HG02943 (cell line): ENCODE results near the gene OPRL1.

ENCODE experiments used
- ATAC-seq: cut with Tn5 transposase; IDR thresholded peaks from one replicate; pipeline ENCODE4 v1.9.1; 2021; ENCODE audit warnings: mild to moderate bottlenecking, low read depth, moderate library complexity; ENCODE audit not compliant: unreplicated experiment

Gene OPRL1

DNA sequence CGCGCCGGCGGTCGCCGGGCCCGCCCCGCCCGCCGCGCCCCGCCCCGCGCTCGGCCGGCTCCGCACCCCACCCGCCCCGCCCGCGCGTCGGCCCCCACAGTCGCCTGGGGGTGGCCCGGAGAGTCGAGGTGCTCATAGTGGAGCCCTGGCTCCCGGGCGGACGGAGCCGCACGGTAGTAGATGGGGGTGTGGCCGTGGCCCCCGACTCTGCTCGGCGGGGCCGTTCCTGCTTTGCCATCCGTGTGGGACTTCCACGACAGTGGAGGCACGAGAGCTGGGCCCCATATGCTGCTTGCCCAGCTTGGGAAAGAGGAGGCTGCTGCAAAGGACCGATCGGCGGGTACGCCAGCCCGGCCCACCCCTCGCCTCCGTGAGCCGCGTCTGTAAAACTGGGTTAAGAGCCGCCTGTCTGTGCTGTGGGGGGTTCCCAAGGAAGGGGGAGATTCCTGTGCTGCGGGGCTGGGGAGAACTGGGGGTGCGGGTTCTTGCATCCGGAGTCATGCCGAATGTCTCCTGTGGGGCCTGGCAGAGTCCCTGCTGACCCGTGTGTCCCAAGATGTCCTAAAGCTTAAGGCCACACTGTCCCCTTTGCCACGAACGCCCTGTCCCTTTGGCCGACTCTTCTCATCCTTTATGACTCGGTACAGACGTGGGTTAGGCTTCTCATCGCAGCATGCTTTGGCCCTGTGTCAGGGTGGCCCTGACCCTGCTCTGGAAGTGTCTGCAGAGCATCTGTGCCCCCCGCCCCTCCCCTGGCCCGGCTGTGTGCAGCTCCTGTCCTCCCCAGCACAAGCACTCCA, at the start of gene OPRL1:
OPRL1 (plus strand) TSS at position 70 of the 800 bp plus-strand sequence. CDS start 12,639 bp downstream, outside the sequence.
- ATAC-seq = no peak

DNA sequence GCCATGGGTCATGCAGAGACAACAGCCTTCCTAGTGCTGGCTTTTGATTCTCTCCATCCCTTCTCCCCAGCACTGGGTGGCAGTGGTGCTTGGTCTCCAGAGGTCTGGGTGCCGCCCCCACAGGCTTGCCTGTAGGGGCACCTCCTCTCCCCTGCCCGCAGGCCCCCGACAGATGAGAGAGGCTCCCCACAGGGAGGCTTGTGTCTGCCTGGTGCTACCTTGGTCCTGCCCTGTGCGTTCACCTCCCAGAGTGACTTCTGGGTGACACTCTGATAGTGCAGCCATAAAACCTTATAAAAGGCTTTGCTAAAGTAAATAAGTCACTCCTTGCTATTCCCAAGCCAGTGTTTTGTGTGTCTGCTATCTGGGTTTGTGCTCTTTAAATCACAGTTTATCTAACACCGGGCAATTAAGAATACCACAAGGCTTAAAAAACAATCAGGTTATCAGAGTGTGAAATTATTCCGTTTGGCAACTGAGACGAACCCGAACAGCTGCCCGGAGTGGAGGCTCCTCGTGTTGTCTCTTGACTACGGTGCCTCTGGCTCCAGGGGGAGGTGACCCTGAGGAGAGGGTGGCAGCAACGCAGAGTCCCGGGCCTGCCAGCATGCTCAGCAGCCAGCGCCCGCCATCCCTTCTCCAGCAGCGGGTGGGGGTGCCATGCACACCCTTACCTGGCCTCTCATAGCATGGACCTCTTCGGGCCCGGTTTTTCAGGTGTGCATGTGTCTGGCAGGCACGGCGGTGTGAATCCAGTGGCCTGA, 49.3 kb upstream of the OPRL1 start:
- ATAC-seq = no peak

DNA sequence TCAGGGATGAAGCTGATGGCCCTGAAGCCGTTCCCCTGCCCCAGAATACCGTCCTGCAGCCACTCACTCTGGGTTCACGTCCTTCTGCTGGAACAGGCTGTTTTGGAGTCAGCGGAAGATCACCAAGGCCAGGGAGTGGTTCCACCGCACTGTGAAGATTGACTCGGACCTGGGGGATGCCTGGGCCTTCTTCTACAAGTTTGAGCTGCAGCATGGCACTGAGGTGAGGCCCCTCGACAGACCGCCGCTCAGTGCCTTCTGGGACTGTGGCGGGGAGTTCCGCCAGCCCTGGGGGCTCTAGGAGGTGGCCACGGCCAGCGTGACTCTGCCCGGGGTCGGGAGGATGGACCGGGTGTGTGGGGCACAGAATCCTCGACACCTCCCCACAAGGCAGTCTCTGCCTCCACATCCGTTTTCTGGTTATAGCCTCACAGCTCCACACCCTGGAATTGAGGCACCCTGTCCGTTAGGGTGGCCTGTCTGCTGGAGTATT, 48.0 kb upstream of the OPRL1 start:
- no peak for ATAC-seq

DNA sequence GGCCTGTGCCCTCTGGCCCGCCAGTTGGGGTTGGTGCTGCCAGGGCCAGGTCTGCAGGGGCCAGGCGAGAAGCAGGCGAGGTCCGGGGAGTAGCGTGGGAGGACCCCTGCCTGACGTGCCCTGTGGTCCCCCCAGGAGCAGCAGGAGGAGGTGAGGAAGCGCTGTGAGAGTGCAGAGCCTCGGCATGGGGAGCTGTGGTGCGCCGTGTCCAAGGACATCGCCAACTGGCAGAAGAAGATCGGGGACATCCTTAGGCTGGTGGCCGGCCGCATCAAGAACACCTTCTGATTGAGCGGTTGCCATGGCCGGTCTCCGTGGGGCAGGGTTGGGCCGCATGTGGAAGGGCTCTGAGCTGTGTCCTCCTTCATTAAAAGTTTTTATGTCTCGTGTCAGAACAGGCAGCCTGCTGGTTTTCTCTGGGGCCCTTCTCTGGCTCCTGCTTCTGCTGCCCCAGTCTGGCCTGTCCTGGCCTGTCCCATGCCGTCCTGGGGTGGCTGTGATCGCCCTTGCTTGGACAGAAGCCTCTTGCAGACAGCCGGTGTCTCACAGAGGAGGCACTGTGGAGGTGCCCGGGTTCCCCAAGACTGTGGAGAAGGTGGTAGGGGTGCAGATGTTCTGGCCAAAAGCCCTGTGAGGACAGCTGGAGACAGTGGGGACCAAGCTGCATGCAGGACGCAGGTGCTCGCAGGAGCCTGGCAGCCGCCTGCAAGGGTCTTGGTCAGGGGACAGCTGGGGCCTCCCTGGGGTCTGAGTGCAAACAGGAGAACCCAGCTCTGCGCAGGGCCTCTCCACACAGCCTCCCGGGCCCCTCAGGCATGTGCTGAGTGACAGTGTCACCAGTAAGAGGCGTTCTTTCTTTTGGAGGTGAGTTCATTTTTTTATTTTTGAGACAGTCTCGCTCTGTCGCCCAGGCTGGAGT, 46.9 kb upstream of the OPRL1 start:
- ATAC-seq = no peak

DNA sequence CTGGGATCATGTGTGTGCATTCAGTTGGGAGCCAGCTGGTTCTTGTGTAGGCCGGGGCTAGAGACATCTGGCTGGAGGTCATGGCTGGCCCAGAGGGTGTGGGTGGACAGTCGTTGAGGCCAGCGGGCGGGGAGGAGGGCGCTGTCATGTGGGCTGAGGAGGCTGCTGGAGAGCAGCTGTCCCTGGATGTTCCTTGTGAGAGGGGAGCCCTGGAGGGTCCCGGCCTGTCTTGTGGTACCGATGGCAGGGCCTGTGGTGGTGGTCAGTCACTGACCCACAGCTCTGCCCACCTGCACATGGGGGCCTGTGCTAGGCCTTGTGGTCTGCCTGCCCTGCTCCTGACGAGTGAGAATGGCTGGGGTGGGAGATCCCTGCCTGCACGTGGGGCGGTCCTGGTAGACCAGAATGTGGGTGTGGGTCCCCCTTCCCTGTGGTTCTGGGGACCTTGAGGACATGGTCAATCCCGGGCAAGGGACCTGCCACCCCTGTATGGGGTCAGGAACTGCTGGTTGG, 45.8 kb upstream of the OPRL1 start:
- no peak for ATAC-seq

DNA sequence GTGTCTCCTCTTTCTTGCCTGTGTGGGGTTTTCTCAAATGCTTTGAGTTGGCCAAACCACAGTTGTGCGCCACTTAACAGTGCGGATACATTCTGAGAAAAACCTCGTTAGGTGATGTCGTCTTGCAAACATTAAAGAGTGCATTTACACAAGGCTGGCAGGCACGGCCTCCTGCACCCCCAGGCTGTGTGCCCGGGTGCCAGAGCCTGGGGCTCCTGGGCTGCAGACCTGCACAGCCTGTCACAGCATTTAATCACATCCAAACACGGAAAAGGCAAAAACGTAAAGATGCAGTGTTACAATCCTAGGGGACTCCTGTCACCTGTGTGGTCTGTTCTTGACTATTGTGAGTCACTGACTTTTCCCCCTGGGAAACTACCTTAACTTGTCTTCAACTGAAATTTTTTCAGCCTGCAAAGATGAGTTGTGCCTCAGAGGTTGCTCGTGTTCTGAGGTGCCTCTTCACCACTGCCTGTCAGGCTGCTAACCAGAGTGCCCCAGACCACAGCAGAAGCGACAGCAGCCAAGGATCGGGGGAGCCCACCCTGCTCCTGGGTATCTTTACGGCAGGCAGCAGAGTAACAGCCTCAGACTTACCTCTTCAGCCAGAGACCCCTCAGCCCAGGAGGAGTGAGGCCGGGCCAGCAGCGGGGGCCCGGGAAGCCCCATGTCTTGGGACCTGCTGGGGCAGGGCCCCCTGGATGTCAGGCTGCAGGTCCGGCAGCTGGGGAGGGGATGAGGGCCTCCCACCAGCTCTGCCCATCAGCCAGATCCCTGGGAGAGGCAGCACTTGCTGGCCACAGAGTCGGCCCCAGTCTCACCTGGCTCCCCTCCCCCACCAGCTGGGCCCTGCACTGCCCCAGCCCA, 44.6 kb upstream of the OPRL1 start:
- no peak for ATAC-seq

DNA sequence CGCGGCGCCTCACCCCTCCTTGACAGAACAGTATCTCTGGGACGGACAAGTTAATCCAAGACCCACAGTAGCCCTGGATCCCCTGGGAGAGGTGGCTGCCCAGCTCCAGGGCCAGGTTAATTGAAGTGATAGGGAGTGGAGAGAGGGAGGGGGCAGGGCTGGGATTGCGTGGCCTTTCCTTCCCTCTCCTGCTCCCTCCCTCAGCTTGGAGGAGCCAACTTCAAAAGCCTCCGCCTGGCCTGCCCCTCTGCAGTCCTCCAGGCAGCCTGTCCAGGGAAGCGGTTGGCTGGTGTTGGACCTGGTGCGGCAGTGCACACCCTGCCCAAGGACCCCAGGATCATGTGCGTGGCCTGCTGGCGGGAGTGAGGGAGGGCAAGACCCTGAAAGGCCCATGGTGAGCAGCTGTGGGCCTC, 43.9 kb upstream of the OPRL1 start, which contains the start of gene C20orf204:
C20orf204 (plus strand) TSS at position 250 of the 413 bp plus-strand sequence; CDS start at position 392, 142 bp downstream.
- no peak for ATAC-seq

DNA sequence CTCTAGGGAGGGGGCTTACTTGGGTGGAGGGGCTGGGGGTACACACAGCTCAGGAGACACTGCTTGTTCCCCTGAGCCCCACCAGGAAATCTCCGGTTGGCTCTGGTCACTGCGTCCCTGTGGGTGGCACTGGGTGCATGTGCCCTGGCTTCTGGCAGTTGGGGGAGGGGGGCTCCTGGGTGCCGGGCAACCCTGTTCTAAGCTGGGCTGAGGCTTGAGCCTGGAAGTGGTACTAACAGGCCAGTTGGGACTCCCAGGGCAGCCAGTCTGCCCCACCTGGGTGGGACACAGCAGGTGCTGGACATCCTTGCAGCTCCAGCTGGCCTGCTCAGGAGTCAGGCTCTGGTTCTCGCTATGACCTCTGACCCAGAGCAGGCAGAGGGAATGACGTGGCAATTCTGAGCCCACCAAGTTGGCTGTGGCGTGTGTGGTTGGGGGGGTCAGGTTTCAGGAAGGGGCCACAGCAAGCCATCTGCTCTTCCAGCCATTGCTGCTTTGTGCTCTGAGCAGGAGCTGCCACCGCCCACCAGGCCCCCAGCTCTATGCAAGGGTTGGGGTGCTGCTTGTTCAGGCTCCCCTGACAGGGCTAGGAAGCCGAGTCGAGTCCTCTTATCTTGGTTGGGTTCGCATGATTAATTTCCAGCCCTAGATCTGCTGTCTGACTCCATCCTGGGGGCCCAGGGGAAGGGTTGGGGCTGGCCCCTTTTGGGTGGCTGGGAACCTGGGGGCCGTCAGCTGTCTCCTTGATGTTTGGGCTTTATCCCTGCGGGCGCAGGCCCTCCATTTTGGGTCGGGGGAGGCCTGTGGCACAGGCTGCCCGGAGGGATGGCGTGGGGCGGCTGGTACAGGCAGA, 43.3 kb upstream of the OPRL1 start:
- ATAC-seq = no peak

DNA sequence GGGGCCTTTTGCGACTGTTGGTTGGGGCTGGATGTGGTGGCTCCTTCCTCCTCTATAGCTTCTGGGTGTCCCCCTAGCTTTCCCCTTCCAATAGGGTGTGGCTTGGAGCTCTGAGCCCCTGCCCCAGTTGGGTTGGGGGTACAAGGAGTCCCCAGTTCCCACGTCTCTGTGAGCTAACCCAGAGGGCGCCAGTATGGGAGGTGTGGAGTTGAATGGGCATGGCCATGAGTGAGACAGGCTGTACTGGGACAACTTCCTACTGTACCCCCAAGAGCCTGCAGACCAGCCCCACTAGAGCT, 42.7 kb upstream of the OPRL1 start:
- ATAC-seq = no peak

DNA sequence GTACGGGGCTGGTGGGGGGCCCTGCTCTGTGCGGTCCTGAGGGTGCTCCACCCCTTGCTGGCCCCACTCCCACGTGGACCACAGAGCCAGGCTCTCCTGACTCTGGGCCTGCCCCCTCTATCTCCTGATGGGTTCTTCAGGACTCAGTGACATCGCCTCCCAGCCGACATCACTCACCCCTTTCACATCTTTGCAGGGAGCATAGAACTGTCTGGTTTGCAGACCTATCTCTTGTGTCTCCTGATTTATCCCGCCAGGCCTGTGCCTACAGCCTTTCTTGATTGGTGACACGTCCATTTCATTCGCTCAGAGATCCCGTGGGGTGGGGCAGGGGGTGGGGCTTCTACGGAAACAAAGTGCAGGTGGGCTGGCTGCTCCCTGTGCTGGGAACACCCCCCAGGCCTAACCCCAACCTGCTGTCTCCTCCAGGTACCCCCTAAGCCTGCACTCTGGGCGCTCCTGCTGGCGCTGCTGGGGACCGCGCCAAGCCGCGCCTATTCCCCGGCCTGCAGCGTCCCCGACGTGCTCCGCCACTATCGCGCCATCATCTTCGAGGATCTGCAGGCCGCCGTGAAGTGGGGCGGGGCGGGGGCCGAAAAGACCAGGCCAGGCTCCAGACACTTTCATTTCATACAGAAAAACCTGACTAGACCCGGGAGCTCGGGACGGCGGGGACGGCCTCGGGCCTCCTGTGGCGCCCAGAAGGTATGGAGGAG, 42.2 kb upstream of the OPRL1 start:
- ATAC-seq = no peak

DNA sequence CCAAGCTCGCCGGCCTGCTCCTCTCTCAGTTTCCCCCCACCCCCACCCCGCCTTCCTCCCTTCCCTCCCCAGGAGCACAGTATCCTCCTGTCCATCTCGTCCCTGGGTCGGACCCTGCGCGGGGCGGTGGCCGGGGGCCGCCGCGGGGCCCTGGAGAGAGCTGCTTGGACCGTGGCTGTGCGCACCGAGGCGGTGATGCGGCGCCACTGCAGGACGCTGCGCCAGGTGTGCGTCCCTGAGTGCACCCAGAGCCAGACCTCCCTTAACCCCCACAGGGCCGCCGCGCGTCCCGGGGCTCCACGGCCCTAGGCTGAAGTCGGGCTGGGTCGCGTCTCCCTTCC, 41.7 kb upstream of the OPRL1 start:
- no peak for ATAC-seq

DNA sequence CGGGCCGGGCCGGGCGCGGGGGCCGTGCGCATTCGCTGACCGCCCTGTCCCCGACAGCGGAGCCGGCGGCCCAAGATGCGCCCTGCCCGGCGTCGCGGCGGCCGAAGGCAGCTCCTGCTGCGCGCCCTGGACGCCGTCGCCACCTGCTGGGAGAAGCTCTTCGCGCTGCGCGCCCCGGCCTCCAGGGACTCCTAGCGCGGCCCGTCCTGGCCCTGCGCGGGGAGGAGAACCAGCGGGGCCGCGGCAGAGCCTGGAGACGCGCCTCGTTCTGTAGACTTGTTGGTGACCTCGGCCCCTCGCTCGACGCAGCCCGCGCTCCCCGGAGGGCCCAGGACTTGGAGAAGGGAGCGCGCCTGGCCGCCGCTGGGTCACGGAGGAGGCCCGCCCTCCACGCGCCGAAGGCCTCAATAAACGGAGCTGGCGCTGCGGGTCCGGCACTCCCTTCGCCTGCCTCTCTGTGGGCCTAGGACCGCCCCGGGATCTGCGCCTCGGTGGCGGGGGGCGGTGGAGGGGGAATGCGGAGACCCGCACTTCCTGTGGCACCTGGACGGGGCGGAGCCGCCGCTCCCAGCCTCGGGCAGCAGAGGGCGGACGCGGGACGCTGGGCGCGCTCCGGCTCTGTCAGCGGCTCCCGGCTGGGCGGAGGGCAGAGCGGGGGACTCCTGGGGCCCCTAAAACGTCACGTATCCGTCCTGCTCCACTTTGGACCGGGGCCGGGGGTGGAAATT, 41.2 kb upstream of the OPRL1 start:
- no peak for ATAC-seq

DNA sequence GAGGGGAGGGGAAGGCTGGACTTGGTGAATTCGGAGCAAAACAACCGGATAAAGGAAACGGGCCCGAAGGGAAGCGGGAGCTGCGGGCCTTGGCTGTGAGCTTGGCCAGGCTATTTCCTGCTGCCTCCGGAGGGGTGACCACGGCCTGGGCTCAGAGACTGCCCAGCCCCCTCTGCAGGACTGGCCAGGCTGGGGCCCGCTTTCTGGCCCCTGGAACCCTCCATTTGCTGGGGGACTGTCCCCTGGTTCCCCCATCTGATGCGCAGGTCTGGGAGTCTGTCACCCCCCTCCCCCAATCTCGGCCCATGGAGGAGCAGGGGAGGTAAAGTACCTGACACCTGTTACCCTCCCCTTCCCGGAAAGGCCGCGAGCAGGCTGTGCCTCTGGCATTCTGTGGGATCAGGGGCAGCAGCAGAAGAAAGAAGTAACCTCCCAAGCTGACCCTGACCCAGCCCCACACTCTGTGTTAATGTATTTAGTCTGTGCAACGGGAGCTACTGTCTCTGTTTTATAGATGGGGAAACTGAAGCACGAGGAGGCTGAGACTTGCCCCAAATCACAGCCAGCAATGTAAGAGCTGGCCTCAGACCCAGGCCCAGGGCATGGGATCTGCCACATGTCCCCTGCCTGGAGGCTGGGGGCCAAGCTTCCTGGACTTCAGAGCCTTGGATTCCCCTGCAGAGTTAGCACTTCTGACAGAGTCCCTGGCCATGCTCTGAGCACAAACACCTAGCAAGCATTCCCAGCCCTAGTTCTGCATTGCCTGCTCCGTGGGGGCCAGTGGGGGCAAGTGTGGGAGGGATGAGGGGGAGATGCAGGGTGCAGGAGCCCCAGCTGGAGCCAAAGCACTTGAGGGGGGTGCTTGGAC, 40.4 kb upstream of the OPRL1 start:
- no peak for ATAC-seq

DNA sequence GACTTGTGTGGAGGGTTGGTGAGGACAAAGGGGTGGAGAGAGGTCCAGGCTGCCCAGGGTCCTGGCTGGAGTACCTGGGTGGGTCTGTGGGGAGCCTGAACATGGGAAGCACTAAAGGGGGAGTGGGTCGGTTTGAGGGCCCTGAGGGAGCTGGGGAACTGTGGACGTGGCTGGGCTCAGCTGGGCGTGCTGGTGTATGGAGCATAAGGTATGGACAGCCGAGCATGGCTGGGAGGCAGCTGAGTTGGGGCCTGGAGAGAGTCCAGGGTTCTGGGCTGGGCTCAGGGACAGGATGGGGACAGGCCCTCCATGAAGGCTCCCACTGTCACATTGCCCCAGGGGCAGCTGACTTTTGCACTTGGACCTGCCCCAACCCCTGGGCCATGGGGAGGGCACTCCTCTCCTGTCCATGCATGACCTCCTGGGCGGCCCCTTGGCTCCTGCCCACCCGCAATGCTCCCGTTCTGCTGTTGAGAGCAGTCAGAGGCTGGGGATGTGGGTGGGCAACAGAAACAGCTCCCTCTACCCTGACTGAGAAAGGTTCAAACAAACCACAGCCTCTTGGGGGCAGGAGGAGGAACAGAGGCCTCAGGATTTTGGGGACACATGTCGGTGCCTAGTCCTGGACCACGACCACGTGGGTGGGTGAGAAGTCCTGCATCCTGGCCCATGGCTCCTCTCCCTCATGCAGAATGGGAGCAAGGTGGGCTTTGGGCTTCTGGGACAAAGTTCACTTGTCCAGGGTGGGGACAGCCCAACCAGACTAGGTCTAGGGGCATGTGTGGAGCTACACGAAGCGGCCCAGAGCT, 39.4 kb upstream of the OPRL1 start:
- ATAC-seq = no peak

DNA sequence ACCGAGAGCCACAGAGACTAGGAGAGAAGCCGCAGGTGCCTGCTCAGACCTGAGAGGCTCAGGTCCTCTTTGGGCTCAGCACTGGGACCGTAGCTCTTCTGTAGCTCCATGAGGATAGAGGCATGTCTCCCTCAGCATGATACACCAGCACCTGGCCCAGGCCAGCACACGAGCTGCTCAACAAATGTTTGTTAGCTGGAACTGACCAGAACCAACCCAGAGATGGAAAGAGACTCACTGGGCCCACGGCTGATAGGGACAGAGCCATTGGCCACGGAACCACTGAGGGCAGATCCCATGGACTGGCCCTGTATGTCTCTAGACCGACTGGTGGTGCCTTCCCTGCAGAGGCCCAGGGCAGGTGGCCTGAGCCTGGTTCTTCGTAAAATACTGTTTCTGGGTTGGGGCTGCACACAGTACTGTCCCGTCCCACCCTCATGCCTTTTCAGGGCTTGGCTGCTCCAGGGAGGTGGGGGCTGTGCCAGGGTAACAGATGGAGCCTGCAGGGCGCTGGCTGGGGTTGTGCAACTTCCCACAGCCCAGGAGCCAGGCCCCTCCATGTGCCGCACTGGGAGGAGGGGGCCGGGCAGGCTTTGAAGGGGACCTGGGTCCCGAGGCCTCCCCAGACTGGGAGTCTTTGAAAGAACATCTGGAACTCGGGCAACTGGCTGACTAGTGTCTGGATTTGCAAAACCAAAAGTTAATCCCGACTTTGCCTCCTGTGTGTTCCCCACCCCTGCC, 38.7 kb upstream of the OPRL1 start:
- no peak for ATAC-seq
